Measurements from ENCODE around the gene STK35. TPM values are rescaled to one million over a fixed set of nuclear protein-coding genes. Genes with fewer than 3 reads are reported as not detected.
"Not testable (repeated sequence)": the region's sequence is repeated elsewhere in the genome, so short reads cannot be mapped to it uniquely, and the experiment has no call there.

Gene STK35
- total RNA-seq, 2 donors from 2014 or later: 10.6 to 13.2 TPM

DNA sequence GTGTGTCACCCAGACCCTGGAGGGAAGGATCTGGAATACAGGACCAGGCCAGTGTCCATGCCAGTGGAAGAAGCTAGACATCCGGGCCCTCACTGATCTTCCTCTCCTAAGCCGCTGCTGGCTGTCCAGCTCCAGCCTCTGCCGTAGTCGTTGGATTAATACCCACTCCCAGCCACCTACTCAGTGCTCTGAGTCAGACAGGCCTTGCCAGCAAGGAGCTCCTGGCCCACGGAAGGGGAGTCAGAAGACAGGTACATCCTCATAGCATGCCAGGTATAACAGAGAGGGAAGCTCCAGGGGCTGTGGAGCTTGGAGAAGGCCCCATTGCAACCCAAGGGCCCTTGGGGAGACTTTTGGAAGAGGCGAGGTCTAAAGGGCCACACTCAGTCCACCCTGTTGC is 49.0 kb downstream of the STK35 start:
- intact Hi-C loops (cut with DNase I): no loop called here
- peak; percentile 22 for DNase-seq (ENCODE audit: low spot score)

GRCh38 chr20:2151858-2152281 is 50.2 kb downstream of the STK35 start:
- intact Hi-C loops (cut with DNase I): no loop called here
- DNase-seq (ENCODE audit: low spot score): peak; percentile 78

DNA sequence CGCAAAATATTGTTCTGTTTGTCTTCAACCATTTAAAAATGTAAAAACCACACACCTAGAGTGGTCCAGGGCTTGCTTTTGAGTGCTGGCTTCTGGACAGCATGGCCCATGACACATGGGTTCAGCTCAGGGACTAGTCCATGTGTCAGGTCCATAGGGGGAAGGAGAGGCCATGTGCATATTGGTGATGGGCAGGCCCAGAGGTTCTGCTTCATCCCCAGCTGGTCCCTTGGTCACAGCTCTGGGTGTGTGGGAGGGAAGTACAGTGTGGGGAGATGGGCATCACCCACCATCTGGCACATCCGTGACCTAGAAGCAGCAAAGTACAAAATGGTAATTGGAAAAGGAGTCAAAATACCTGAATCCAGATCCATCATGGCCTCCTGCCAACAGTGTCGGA is 50.7 kb downstream of the STK35 start:
- intact Hi-C loops (cut with DNase I): no loop called here
- peak; percentile 56 for DNase-seq (ENCODE audit: low spot score)

DNA sequence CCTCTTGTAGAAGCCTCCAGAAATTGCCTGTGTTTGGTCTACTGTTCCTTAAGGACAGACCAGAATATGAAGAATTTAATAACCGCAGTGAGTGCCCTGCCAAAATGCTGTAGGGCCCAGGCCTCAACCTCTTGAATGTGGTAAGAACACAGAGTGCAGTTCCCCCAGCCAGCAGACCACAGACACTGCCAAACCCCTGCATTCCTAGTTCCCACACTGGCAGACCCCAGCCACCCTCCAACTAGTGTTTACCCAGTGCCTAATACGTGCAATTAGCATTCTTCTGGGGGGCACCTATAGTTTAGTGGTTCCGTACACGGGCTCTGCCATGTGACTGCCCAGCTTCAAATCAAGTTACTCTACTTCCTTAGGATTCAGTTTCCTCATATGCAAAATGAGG is 51.7 kb downstream of the STK35 start:
- intact Hi-C loops (cut with DNase I): no loop called here
- peak; percentile 29 for DNase-seq (ENCODE audit: low spot score)

DNA sequence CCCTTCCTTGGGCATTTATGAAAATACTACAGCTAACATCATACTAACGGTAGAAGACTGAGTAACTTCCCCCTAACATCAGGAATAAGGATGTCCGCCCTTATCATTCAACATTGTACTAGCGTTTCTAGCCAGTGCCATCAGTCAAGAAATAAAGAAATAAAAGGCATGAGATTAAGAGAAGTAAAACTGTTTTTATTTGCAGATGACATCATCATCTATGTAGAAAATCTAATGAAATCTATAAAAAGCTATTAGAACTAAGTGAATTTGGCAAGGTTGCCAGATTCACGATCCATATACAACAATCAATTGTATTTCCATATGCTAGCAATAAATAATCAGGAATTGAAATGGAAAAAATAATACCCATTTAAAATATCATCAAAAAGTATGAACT is 54.6 kb downstream of the STK35 start:
- intact Hi-C loops (cut with DNase I): no loop called here
- DNase-seq (ENCODE audit: low spot score): no peak

DNA sequence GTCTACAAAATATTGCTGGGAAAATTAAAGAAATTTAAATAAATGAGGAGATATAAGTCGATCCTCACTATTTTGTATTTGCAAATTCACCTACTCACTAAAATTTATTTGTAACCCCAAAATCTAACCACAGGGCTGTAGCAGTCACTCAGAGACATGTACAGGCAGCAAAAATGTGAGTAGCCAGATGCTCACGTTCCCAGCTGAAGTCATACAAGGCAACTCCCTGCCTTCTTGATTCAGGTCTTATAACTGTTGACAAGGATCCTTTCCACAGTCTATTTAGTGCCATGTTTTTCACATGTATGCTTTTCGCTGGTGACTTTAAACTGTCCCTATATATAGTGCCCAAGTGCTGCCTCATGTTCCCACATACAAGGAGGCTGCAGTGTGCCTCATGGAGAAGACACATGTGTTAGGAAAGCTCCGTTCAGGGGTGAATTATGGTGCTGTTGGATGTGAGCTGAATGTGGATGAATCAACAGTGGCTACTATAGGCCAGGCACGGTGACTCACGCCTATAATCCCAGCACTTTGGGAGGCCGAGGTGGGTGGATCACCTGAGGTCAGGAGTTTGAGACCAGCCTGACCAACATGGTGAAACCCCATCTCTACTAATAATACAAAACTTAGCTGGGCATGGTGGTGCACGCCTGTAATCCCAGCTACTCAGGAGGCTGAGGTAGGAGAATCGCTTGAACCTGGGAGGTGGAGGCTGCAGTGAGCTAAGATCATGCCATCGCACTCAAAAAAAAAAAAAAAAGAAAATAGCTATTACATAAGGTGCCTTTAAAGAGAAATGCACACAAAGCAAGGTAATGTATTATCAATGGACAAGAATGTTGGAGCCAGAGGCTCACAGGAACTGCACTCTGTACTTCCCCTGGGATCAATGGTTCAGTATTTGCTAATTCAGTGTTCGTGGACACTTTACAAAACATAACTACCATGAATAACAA is 55.3 kb downstream of the STK35 start:
- intact Hi-C loops (cut with DNase I): no loop called here
- DNase-seq (ENCODE audit: low spot score): peak; percentile 10

DNA sequence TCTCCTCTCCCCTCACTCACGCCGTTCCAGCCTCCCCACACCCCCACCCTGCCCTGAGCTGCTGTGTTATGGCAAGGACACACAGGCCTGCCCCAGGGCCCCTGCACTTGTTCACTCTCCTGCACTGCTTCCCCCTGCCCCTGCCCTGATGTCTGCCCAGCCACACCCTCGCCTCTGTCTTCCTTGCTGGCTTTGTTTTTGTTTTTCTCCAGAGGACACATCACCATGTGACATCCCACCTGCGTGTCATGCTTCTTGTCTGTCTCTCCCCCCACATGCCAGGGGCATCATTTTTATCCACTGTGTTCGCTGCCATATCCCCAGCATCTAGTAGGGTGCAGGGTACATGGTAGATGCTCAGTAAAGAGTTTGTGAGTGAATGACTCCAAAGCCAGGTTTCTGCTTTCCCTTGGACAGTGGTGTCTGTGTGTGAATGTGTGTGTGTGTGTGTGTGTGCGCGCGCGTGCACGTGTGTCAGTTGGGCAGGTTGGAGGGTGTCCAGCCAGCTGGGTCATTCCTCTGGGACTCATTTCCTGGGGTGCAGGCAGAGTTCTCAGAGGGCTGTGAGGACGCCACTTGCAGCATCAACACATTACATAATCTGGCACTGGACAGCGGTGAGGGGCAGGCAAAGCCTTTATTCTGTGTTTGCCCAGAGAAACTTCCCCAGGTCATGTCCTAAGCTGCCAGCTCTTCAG is 60.6 kb downstream of the STK35 start:
- no peak for DNase-seq (ENCODE audit: low spot score)
- intact Hi-C loops (cut with DNase I): loop anchor here in 1 of 2 donors (10.0 kb wide), 1 partner anchor 387 kb away; no protein-coding TSS in a partner anchor

DNA sequence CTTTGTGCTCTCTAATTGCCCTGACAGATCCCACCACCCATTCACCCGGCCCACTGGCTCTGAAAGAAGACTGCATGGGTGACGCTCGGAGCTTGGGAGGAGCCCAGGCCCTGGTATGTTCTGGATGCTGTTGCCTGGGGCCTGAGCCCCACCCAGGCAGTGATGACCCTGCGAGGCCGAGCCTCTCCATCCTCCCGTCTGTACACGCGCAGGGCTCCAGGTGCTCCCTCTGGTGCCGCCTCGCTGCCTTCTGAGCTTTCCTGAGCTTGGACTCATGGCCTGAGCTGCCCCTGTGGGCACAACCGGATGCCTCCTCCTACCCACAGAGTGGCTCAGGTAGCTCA is 61.2 kb downstream of the STK35 start:
- intact Hi-C loops (cut with DNase I): loop anchor here in 1 of 2 donors (10.0 kb wide), 1 partner anchor 388 kb away; no protein-coding TSS in a partner anchor
- no peak for DNase-seq (ENCODE audit: low spot score)

GRCh38 chr20:2163312-2163711 is 61.7 kb downstream of the STK35 start:
- peak; percentile 68 for DNase-seq (ENCODE audit: low spot score)
- intact Hi-C loops (cut with DNase I): loop anchor here in 1 of 2 donors (10.0 kb wide), 1 partner anchor 389 kb away; no protein-coding TSS in a partner anchor

GRCh38 chr20:2163757-2164156 is 62.1 kb downstream of the STK35 start:
- intact Hi-C loops (cut with DNase I): loop anchor here in 1 of 2 donors (10.0 kb wide), 1 partner anchor 389 kb away; no protein-coding TSS in a partner anchor
- DNase-seq (ENCODE audit: low spot score): peak; percentile 25

DNA sequence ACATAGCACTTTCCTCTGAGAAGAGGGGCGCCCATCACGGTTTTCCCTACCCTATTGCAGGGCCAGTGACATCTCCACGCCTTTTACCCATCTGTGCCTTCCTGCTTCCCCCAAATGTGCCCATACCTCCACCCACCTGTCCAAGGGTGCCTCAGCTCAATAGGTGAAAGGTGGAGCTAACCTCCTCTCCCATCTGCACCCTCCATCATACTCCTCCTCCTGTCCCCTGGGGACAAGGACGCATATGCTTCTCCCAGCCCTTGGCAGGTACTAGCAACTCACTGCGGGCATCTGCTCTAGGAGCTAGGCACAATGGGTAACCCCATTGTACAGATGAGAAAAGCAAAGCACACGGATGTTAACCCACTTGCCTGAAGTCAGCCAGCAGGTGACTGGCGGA is 62.8 kb downstream of the STK35 start:
- intact Hi-C loops (cut with DNase I): loop anchor here in 1 of 2 donors (10.0 kb wide), 1 partner anchor 390 kb away; no protein-coding TSS in a partner anchor

DNA sequence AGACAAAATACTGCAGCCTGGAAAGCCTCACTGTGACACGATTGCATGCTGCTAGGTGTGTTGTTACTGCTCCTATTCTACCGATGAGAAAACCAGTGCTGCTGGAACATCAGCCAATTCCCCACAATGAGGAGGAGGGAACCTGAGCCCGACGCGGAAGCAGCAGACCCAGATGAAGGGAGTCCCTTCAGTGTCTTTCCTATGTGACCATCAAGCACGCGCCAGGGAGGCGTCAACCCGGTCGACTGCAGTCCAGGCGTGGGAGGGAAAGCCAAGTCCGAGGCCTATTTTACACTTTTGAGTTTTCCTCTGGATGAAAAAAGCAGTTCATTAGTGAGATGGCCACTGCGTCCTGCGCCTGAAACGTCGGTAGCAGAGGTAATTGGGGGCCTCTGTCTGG is 63.3 kb downstream of the STK35 start:
- peak; percentile 65 for DNase-seq (ENCODE audit: low spot score)
- intact Hi-C loops (cut with DNase I): loop anchor here in 1 of 2 donors (10.0 kb wide), 1 partner anchor 390 kb away; no protein-coding TSS in a partner anchor

More for the DNA sequence above, 62.8 kb downstream of the STK35 start:
- DNase-seq (ENCODE audit: low spot score): peak; percentile 68

DNA sequence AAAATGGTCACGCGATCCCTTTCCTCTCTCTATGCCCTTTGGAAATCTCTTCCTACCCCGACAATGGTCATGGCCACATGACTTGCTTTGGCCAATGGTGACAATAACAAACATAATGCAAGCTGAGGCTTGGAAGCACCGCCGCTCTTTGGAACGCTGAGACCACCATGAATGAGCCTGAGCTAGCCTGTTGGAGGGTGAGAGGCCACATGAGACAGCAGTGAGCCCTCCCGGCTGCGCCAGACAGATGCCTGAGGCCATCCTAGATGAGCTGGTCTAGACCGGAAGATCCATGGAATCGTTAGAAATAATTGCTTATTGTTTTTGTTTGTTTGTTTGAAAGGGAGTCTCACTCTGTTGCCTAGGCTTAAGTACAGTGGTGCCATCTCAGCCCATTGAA is 64.2 kb downstream of the STK35 start:
- intact Hi-C loops (cut with DNase I): loop anchor here in 1 of 2 donors (10.0 kb wide), 1 partner anchor 391 kb away; no protein-coding TSS in a partner anchor
- DNase-seq (ENCODE audit: low spot score): peak; percentile 40

DNA sequence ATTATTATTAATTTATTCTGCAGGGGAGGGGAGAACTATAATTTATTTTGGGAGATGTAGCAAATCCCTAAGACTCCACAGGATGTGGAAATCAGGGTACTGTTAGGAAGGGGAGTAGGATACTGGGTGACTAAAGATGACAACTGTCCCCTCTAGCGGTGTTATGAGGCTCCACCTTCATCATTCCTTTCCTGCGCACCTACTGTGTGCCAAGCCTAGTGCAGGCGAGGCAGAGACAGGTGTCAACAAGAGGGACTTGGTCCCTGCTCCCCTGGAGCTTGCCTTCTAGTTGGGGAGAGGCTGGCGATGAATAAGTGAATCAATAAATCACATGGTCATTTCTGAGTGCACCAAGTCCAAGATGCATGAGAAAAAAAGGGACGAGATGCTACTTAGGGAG is 65.5 kb downstream of the STK35 start:
- DNase-seq (ENCODE audit: low spot score): no peak
- intact Hi-C loops (cut with DNase I): loop anchor here in 1 of 2 donors (10.0 kb wide), 1 partner anchor 392 kb away; no protein-coding TSS in a partner anchor

- DNase-seq (ENCODE audit: low spot score): peak; percentile 73
- intact Hi-C loops (cut with DNase I): loop anchor here in 1 of 2 donors (10.0 kb wide), 1 partner anchor 394 kb away; no protein-coding TSS in a partner anchor
Observed at GRCh38 chr20:2168946-2169345, 67.3 kb downstream of the STK35 start.

DNA sequence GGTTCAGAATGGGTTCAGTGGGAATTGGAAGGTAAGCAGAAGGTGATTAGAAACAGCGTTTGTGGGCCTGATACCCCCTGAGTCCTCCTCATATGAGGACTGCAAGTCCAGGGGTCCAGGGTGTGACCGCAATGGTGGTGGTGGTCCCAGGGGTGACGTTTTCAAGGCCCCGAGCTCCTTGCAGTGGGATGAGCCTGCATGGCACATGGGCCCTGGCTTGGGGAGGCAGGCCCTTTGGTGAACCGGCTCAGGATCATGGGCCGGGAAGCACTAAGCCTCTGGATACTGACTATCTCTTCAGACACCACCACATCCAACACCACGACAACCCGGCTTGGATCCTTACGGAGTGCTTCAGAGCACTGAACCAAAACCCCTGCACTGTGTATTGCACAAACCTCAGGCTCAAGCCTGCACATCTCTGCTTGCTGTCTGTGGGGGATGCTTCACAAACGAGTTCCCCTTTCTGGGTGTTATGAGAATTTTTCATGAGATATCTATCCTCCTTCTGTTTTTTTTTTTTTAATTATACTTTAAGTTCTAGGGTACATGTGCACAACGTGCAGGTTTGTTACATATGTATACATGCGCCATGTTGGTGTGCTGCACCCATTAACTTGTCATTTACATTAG is 67.9 kb downstream of the STK35 start:
- intact Hi-C loops (cut with DNase I): loop anchor here (5.0 to 10.0 kb wide), 3 partner anchors 85 to 395 kb away; no protein-coding TSS in a partner anchor
- peak; percentile 59 for DNase-seq (ENCODE audit: low spot score)

GRCh38 chr20:2170404-2170803 is 68.8 kb downstream of the STK35 start:
- intact Hi-C loops (cut with DNase I): loop anchor here (5.0 to 10.0 kb wide), 2 partner anchors 86 to 203 kb away; no protein-coding TSS in a partner anchor
- DNase-seq (ENCODE audit: low spot score): no peak

DNA sequence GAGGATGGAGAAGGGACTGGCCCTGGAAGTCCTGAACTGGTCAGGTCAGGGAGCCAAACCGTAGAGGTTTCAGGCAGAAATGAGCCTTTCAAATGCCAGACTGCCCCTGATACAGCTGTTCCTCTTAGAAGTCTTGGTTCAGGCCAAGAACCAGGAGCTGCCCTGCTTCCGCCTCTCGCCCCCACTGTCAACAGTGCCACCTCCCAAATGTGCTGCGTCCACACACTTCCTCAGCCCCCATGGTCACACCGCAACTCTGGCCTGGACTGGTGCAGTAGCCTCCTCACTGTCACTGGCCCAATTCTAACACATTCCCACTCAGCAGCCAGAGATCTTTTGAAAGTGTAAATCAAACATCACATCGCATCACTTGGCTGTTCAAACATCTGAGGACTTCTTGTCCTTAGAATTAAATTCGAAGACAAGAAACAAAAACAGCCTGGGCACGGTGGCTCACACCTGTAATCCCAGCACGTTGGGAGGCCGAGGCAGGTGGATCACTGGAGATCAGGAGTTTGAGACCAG is 69.7 kb downstream of the STK35 start:
- intact Hi-C loops (cut with DNase I): loop anchor here (5.0 to 10.0 kb wide), 2 partner anchors 87 to 204 kb away; no protein-coding TSS in a partner anchor
- DNase-seq (ENCODE audit: low spot score): peak; percentile 46

- intact Hi-C loops (cut with DNase I): loop anchor here (5.0 to 10.0 kb wide), 2 partner anchors 87 to 205 kb away; no protein-coding TSS in a partner anchor
- DNase-seq (ENCODE audit: low spot score): not testable (repeated sequence)
Observed at GRCh38 chr20:2171840-2172239, 70.2 kb downstream of the STK35 start.
